Fibroblast of the aortic adventitia (primary cell): ENCODE data around the gene ABCD1. TPM values are rescaled to one million over a fixed set of nuclear protein-coding genes. Genes with fewer than 3 reads are reported as not detected.

Source experiments
- DNase-seq: peaks from one replicate; pipeline ENCODE4 v3.0.0-alpha.2; 2010; ENCODE audit warnings: low read depth
- H3K4me3 ChIP-seq: 2 replicates; pipeline ENCODE4 v1.5.1; 2011; ENCODE audit warnings: low read depth, mild to moderate bottlenecking, control low read depth, low read length, moderate library complexity
- CTCF ChIP-seq: IDR thresholded peaks from 2 replicates; pipeline ENCODE4 v1.5.1; 2011; ENCODE audit warnings: mild to moderate bottlenecking, low read length, control low read depth, inconsistent platforms; ENCODE audit not compliant: insufficient read depth
- total RNA-seq: library from RNA; depleted of rRNA; stranded (reverse); fragments of >200 nt; gene quantifications from 2 replicates; pipeline ENCODE4 v1.2.3, GENCODE V29; 2012; ENCODE audit warnings: low replicate concordance

ABCD1 gene
- total RNA-seq, 1 donor = 15.5 TPM

- H3K4me3 ChIP-seq = no peak overlapping the region
- TF ChIP-seq CTCF = no peak
- no peak for DNase-seq
Measured at GRCh38 chrX:153733651-153734240, 9.1 kb downstream of the ABCD1 start.

DNA sequence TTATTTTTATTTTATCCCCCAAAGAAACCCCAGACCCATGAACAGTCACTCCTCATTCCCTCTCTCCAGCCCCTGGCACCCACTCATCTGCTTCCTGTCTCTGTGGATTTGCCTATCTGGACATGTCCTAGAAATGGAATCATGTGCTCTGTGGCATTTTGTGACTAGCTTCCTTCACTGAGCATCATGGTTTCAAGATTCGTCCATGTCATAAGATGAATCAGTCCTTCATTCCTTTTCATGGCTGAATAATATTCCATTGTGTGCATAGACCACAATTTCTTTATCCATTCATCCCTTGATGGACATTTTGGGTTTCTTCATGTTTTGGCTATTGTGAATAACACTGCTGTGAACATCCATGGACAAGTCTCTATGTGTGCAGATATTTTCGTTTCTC is 10.2 kb downstream of the ABCD1 start:
- no peak for TF ChIP-seq CTCF
- H3K4me3 ChIP-seq = no peak overlapping the region
- DNase-seq = no peak

DNA sequence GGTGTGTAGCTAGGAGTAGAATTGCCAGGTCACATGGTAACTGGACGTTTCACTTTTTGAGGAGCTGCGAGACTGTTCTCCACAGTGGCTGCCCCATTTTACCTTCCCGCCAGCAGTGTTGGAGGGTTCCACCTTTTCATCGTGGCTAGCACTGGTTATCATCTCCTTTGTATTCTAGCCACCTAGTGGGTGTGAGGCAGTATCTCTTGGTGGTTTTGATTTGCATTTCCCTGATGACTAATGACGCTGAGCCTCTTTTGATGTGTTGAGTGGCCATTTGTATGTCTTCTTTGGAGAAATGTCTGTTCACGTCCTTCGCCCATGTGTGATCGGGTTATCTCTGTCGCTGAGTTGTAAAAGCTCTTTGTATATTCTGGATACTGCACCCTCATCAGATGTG is 10.6 kb downstream of the ABCD1 start:
- no peak for DNase-seq
- H3K4me3 ChIP-seq = no peak overlapping the region
- peak; percentile 8 for TF ChIP-seq CTCF

GRCh38 chrX:153736071-153736820 is 11.6 kb downstream of the ABCD1 start:
- DNase-seq = no peak
- TF ChIP-seq CTCF = no peak
- no peak overlapping the region for H3K4me3 ChIP-seq

- H3K4me3 ChIP-seq = no peak overlapping the region
- no peak for DNase-seq
- TF ChIP-seq CTCF = no peak
Measured at GRCh38 chrX:153736871-153737441, 12.3 kb downstream of the ABCD1 start.

DNA sequence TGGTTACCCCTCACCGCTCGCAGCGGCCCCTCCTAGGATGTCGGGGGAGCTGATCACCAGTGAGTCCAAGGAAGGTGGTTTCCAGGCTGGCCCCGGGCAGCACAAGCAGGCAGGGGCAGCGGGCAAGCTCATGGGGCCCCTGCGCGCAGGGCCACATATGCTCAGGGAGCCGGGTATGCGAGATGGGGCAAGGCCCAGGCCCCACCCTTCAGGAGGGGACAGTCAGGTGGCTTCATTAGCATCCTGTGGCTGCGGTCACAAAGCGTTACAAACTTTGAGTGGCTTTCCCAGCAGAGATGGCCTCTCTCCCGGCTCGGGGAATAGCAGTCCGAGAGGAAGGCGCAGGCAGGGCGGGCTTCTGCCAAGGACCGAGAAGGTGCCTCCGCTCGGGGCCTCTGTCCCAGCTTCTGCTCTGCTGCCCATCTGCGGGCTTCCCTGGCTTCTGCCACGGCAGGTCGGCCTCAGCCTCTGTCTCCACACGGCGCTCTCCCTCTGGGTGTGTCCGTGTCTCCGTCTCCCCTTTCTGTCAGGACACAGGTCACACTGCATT is 13.5 kb downstream of the ABCD1 start:
- no peak for TF ChIP-seq CTCF
- no peak for DNase-seq

More for the DNA sequence above, 13.5 kb downstream of the ABCD1 start:
- H3K4me3 ChIP-seq = no peak overlapping the region
